DOHH2 (cell line): ENCODE data around the gene KCTD13.

Source experiments
- H3F3A ChIP-seq: fragments of 200-600 bp; sonication (generic), shearing (Covaris generic); 2 replicates; pipeline ENCODE4 v1.6.0; 2016; ENCODE audit warnings: antibody characterized with exemption, mild to moderate bottlenecking; ENCODE audit not compliant: control insufficient read depth, insufficient read depth
- H3K27ac ChIP-seq: fragments of 200-600 bp; sonication (generic); 2 replicates; pipeline ENCODE4 v1.5.1; 2014; ENCODE audit warnings: low read depth, mild to moderate bottlenecking, low read length, moderate library complexity
- H3K27me3 ChIP-seq: fragments of 200-600 bp; sonication (generic); 2 replicates; pipeline ENCODE4 v1.6.1; 2014; ENCODE audit warnings: mild to moderate bottlenecking, low read length, mixed read lengths; ENCODE audit not compliant: control insufficient read depth
- H3K36me3 ChIP-seq: fragments of 200-600 bp; sonication (generic); 2 replicates; pipeline ENCODE4 v1.6.1; 2014; ENCODE audit warnings: mild to moderate bottlenecking, low read length, moderate library complexity, mixed read lengths; ENCODE audit not compliant: control insufficient read depth
- H3K4me1 ChIP-seq: fragments of 200-600 bp; sonication (generic); 2 replicates; pipeline ENCODE4 v1.6.1; 2014; ENCODE audit warnings: mild to moderate bottlenecking, low read length, mixed read lengths; ENCODE audit not compliant: control insufficient read depth
- H3K4me2 ChIP-seq: fragments of 200-600 bp; sonication (generic); 2 replicates; pipeline ENCODE4 v1.6.0; 2014; ENCODE audit warnings: mild to moderate bottlenecking, low read length, moderate library complexity
- H3K4me3 ChIP-seq: fragments of 200-600 bp; sonication (generic); 2 replicates; pipeline ENCODE4 v1.5.1; 2014; ENCODE audit warnings: mild to moderate bottlenecking, low read length, mixed read lengths
- H3K79me2 ChIP-seq: fragments of 200-600 bp; sonication (generic); 2 replicates; pipeline ENCODE4 v1.6.1; 2014; ENCODE audit warnings: mild to moderate bottlenecking, low read length, mixed read lengths; ENCODE audit not compliant: control insufficient read depth
- H3K9me2 ChIP-seq: fragments of 200-600 bp; sonication (generic); replicated peaks from 2 replicates; pipeline ENCODE4 v1.6.1; 2014; ENCODE audit warnings: mild to moderate bottlenecking, low read length, mixed read lengths; ENCODE audit not compliant: control insufficient read depth
- H3K9me3 ChIP-seq: fragments of 200-600 bp; sonication (generic); 2 replicates; pipeline ENCODE4 v1.6.1; 2014; ENCODE audit warnings: antibody characterized with exemption, low read length, mixed read lengths; ENCODE audit not compliant: control insufficient read depth, insufficient read depth
- H4K20me1 ChIP-seq: fragments of 200-600 bp; sonication (generic); 2 replicates; pipeline ENCODE4 v1.6.0; 2014; ENCODE audit warnings: low read depth, mild to moderate bottlenecking, antibody characterized with exemption, low read length, moderate library complexity; ENCODE audit not compliant: control insufficient read depth, insufficient read depth
- CTCF ChIP-seq: fragments of 200-600 bp; sonication (generic); IDR thresholded peaks from one replicate; pipeline ENCODE4 v1.5.1; 2014; ENCODE audit warnings: antibody characterized with exemption, mild to moderate bottlenecking, low read depth, low read length; ENCODE audit not compliant: poor library complexity, severe bottlenecking
- EZH2phosphoT487 ChIP-seq: fragments of 200-600 bp; sonication (generic); IDR thresholded peaks from 2 replicates; pipeline ENCODE4 v1.6.1; 2017; ENCODE audit warnings: borderline replicate concordance, mild to moderate bottlenecking, antibody characterized with exemption, low read length, moderate library complexity, mixed read lengths

The KCTD13 gene

GRCh38 chr16:29896841-29897240, 29.2 kb downstream of the KCTD13 start:
- Histone ChIP-seq H4K20me1 (no peaks in the 10 kb centered on the region), H3K9me3 (no peaks in the 10 kb centered on the region), H3K9me2 (no peaks in the 10 kb centered on the region), H3K4me2 (no peak overlapping the region), H3F3A (no peaks in the 10 kb centered on the region), H3K27me3 (peaks cover 26% of the 10 kb centered on the region), H3K4me1 (peaks cover 10% of the 10 kb centered on the region), H3K4me3 (no peak overlapping the region), H3K36me3 (no peaks in the 10 kb centered on the region), H3K27ac (no peak overlapping the region), H3K79me2 (no peaks in the 10 kb centered on the region)
- TF ChIP-seq EZH2phosphoT487 (no peak), CTCF (no peak)

- no peaks in the 10 kb centered on the region for H3K9me3 ChIP-seq
Measured at GRCh38 chr16:29894352-29894751, 31.7 kb downstream of the KCTD13 start.

DNA sequence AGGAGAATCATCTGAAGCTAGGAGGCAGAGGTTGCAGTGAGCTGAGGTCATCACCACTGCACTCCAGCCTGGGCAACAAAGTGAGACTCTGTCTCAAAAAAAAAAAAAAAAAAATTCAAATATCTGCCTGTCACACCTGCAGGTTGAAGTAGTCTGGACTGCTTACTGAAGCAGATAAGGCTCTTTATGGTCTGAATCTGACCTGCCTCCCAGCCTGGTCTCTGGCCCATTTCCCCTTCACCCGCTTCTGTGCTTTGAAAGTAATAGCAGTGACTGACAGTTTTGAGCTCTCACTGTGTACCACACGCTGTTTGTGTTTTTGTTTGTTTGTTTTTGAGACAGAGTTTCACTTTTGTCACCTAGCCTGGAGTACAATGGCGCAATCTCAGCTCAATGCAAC, 32.5 kb downstream of the KCTD13 start:
- Histone ChIP-seq H3K27ac (no peak overlapping the region), H4K20me1 (no peaks in the 10 kb centered on the region), H3K79me2 (no peaks in the 10 kb centered on the region), H3K9me2 (no peaks in the 10 kb centered on the region), H3K27me3 (peaks cover 14% of the 10 kb centered on the region), H3F3A (no peaks in the 10 kb centered on the region), H3K9me3 (no peaks in the 10 kb centered on the region), H3K4me3 (no peak overlapping the region), H3K4me1 (no peaks in the 10 kb centered on the region), H3K4me2 (no peak overlapping the region), H3K36me3 (no peaks in the 10 kb centered on the region)
- TF ChIP-seq CTCF (no peak), EZH2phosphoT487 (no peak)

More at GRCh38 chr16:29894352-29894751, 31.7 kb downstream of the KCTD13 start:
- TF ChIP-seq CTCF (no peak), EZH2phosphoT487 (no peak)
- H3K4me2 ChIP-seq, result no peak overlapping the region
- peaks cover 21% of the 10 kb centered on the region for H3K27me3 ChIP-seq
- no peaks in the 10 kb centered on the region for H3K9me2 ChIP-seq
- H3K4me1 ChIP-seq, result no peaks in the 10 kb centered on the region; the same call in 1 of the 2 replicates
- no peaks in the 10 kb centered on the region for H3F3A ChIP-seq
- H4K20me1 ChIP-seq, result no peaks in the 10 kb centered on the region
- no peaks in the 10 kb centered on the region for H3K36me3 ChIP-seq
- H3K79me2 ChIP-seq, result no peaks in the 10 kb centered on the region
- no peak overlapping the region for H3K27ac ChIP-seq
- H3K4me3 ChIP-seq, result no peak overlapping the region

DNA sequence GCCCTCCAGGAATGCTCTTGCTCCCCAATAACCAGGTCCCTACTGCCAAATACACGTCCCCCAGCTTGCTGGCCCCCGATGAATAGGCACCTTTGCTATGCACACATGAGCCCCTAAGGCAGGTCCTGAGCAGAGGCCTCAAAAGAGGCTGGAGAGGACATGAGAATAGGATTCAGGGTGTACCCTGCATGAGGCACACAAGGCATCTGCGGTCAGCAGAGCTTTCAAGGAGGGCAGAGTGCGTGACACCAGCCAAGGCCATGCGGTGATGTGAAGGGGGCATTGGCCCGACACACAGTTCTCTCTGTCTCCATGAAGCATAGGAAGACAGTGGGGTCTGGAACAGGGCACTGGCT, 33.6 kb downstream of the KCTD13 start:
- no peak overlapping the region for H3K4me2 ChIP-seq

More for the DNA sequence above, 33.6 kb downstream of the KCTD13 start:
- TF ChIP-seq CTCF (no peak), EZH2phosphoT487 (no peak)
- no peaks in the 10 kb centered on the region for H3K9me3 ChIP-seq
- no peak overlapping the region for H3K27ac ChIP-seq
- H3F3A ChIP-seq, result no peaks in the 10 kb centered on the region
- no peaks in the 10 kb centered on the region for H3K36me3 ChIP-seq
- H3K9me2 ChIP-seq, result no peaks in the 10 kb centered on the region
- H3K4me3 ChIP-seq, result no peak overlapping the region
- H3K27me3 ChIP-seq, result peaks cover 3% of the 10 kb centered on the region; the same call in 1 of the 2 replicates
- H3K79me2 ChIP-seq, result no peaks in the 10 kb centered on the region
- no peaks in the 10 kb centered on the region for H4K20me1 ChIP-seq
- H3K4me1 ChIP-seq, result no peaks in the 10 kb centered on the region
